ENCODE measurements around the gene COPG1.

Gene COPG1

GRCh38 chr3:129326138-129326537, 76.7 kb downstream of the COPG1 start:
- no peak overlapping the region for H3K4me3 ChIP-seq (ENCODE audit: low read depth, low read length)
- DNase-seq (ENCODE audit: low read depth) = no peak

GRCh38 chr3:129326595-129326994, 77.2 kb downstream of the COPG1 start:
- no peak overlapping the region for H3K4me3 ChIP-seq (ENCODE audit: low read depth, low read length)
- no peak for DNase-seq (ENCODE audit: low read depth)
